ENCODE measurements around the gene MAP4.
"Not testable (repeated sequence)": the region's sequence is repeated elsewhere in the genome, so short reads cannot be mapped to it uniquely, and the experiment has no call there.

Gene MAP4

DNA sequence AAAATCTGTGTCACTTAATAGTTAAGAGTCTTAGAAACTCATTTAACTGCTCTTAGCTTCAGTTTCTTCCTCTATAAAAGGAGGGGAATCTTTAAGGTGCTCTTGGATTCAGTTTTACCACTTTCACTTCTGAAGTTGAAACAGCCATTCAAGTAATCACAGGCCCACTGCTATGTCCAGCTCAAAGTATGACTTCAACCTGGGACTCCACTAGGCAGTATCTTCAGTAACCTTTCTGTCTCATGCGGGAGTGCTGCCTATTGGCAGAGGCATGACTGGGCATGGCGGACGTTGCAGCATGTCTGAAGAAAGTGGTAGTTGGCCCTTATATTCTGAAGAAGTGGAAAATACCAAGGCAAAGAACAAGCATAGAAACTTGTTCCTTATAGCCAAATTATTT lies 121.0 kb downstream of the MAP4 start:
- no peak for DNase-seq

DNA sequence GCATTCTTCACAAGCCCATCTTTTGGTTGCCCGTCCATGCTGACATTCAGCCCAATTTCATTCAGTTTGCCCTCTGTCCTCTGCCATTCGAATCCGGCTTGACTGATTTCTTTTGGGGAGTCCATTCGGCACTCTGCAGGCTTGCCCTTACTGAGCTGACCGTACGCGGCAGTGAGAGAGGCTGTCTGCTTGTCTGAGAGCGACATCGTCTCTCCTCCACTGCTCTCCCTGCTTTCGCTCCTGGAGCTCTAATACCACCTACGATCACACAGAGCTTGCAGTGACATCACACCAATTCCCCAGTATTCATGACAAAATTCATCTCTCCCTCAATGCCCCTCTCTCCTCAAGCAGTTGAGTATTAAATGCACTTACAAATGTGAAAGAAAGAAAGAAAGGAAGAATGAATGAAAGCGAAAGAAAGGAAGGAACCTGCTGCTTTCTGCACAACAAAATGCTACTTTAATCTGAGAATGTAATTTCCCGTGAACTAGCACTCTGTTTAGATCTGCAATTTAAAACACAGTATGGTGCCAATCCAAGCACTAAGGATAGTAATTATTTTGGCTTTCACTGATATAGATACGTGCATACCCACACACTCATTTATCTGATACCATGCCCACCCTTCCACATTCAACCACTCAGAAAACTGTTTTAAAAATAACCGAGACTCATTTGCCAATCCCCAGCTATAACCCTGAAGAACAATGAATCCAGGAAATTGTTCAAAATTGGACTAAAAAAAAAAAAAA lies 123.8 kb downstream of the MAP4 start:
- no peak for DNase-seq

DNA sequence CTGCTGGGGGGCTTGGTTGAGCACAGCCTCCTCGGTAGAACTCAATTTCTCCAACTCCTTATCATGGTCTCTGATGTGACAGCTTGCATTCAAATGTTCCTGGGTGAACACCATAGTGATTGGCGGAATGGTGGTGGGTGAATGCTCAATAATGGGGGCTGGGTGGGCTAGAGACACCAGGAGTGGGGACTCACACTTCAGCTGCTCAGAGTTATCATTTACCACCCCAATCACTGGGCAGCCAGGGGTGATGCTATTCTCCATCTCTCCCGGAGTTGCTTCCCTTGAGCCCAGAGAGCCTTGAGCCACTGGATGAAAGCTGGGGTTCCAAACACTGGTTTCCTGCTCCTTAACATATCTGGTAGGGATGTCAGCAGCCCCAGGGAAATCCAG lies 124.6 kb downstream of the MAP4 start:
- DNase-seq = no peak

DNA sequence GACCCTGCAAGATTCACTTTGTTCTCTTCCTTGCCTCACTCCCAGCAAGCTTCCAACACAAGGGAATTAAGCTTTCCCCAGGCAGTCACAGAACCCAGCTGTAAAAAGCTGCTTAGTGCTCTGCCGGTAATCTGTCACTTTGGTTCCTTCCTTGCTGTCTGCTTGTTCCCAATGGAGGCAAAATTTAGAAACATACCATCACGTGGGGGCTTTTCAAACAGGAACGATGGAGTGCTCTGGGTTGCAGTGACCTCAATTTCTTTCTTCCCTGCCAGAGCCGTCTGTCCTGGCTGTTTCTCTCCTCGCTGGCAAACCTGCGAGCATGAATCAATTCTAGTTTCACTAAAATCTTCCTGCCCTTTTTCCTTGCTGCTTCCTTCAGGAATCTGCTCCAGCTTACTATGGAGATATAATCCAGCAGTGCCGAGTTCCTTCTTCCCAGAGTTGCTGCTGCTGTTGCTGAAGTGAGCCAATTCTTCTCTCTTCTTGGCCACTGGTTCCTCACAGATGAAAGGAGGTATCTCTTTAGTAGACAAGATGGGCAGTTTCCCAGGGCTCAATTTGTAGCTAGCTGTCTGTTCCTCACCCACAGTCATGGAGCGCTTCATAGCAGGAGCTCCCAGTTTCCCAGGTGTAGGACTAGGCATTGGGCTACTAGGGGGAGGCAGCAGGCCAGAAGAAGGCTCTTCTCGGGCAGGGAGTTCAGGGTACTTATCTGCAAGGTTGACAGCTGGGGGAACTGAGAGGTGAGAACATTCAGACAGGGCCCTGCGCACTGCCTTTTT lies 125.2 kb downstream of the MAP4 start:
- DNase-seq = no peak

DNA sequence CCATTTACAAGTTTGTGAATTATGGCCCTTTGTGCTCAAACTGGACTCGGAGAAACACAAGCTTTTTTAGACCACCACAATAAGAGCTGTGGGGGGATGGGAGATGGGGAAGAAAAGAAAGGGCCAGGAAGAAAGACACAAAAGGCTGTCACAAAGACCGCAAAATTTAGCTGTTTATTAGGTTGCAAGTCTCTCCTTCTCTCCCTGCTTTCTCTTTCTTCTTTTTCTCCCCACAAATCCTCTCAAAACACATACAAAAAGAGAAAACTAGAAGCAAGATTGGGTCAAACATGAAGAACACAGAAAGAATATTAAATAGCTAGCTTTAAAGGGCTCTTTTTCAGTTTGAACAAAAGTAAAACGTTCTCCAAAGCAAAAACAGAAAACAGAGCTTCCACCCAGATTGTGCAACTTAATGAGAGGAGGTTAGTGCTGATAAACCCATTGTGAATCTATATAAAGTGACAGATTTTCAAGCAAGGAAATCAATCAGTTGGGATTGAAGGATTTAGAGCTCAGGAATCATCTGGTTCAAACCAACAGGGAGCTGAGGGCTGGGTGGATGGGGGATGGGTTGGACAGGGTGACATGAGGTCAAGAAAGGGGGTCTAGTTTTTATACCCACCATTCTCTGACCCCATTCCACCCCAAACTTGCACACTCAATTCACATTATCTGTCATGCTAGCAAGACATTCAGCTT lies 125.9 kb downstream of the MAP4 start:
- no peak for DNase-seq

DNA sequence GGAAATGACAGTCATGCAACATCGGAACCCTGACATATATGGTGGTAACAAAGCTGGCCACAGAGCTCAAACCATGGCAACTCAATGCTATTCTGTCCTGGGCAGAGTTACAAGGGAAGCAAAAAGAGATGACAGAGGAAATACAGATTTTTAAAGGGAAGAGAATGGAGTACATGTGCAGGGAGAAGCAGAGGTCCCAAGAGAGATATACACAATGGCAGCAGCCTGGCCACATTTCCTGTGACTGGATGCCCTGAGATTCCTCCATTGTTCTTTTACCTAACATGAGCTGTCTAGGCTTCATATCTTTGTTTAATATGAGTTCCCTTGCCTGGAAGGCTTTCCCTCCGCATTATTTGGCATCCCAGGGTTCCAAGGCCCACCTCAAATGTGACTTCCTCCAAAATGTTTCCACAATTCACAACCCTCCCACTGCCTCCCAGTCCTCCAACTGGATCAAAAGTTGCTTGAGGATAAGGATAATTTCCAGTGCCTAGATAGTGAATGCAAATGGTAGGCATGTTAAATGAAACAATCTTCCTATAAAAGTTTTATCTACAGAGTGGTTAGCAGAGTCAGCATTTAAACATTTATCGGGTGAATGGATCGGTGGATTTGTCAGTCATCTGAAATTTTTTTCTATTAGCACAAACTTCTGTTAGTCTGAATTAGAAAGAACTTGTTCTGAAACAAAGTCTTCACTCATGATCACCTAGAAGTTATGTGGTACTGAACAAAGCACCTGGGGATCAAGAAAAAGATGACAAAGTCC lies 127.0 kb downstream of the MAP4 start:
- no peak for DNase-seq

DNA sequence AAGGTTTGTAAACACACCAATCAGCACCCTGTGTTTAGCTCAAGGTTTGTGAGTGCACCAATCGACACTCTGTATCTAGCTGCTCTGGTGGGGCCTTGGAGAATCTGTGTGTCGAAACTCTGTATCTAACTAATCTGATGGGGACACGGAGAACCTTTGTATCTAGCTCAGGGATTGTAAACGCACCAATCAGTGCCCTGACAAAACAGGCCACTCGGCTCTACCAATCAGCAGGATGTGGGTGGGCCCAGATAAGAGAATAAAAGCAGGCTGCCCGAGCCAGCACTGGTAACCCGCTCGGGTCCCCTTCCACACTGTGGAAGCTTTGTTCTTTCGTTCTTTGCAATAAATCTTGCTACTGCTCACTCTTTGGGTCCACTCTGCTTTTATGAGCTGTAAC lies 128.2 kb downstream of the MAP4 start:
- DNase-seq = not testable (repeated sequence)

DNA sequence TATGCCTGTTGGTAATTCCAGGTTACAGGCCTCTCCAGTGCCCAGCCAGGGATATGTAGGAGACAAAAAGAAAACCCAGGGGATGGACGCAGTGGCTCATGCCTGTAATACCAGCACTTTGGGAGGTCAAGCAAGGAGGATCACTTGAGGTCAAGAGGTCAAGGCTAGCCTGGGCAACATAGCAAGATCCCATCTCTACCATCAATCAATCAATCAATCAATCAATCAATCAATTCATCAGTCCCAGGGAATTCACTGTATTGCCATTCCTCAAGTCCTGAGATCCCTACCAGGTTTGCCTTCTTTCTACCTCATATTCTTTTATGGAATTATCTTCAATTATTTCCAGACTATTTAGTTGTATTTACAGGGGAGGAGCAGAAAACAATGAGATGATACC lies 131.0 kb downstream of the MAP4 start:
- no peak for DNase-seq

DNA sequence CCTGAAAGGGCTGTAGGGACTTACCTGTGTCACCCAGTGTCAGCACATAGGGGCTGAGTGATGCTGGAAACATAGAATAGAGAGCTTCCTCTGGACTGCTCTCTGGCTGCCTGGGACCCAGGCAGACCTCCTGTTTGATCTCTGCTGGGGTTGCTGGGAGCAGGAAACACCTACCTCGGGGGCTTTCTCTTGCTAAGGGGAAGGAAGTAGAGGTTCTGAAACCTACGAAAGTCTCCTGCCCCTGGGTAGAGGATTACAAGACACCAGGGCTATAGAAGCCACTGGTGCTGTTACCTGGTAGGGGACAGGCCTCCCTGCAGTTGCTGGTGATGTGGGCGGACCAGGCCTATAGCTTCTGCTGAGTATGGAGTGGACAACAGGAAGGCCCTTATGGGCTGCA lies 131.6 kb downstream of the MAP4 start:
- DNase-seq = no peak

DNA sequence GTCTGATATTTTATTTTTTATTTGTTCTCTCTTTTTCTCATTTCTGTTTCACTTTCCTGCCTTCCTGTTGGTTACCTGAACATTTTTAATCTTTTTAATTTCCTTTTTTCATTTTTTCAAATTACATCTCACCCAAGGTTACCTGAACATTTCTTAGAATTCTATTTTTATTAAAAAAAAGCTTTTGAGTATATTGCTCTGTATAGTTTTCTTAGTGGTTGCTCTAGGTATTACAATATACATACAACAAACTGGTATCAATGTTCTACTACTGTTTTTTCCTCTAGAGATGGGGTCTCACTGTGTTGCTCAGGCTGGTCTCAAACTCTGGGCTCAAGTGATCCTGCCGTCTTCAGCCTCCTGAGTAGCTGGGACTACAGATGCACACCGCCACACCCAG lies 133.9 kb downstream of the MAP4 start:
- DNase-seq = no peak

DNA sequence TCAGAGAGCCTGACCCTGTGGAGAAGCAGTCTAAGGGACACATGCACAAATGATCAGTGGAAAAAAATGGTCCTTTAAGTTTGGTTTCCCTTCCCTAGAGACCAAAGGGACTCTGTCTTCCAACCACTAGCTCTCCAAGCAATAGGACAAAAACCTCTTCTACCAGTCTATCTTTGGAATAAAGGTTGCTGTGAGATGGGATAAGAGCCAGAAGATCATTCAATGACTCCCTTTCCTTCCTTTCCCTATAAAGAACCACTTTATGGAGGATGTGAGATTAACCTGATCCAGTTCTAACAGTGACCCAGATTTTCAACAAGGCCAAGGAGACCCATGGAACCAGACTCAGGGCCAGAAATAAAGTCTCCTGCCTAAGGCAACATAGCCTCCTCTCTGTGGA lies 138.5 kb downstream of the MAP4 start:
- no peak for DNase-seq

DNA sequence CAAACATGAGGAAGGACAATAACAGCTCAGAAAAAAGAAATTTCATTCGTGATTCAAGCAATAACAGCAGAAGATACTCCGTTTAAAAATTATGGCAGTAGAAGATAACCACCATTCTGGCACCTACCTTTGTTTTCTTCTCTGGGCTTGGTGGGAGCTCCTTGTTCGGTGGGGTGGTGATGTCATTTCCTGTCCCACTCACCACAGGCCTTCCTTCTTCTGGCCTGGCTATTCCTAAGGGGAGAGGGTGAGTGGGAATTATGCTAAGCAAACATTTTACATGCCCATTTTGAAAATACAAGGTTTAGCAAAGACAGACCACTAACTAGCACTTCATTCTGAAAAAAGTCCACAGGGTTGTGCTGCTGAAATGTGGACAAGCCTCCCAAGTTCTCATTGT lies 138.9 kb downstream of the MAP4 start:
- DNase-seq = no peak

DNA sequence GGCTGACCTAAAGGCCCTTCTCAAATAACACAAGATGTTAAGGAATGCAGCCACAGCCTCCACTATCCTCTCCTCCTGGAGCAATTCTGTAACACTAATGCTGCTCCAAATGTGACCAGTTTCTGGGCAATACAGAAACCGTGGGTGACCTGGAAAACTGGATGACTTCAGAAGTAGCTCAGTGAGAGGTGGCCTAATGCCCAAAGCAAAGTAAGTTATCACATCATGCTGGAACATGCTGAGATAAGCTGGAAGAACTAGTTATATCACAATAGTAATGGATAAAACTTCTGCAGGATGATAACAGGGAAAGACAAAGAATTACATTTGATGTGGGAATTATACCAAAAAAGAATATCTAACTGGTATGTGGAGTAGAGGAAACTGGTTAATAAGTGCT lies 141.3 kb downstream of the MAP4 start:
- no peak for DNase-seq

DNA sequence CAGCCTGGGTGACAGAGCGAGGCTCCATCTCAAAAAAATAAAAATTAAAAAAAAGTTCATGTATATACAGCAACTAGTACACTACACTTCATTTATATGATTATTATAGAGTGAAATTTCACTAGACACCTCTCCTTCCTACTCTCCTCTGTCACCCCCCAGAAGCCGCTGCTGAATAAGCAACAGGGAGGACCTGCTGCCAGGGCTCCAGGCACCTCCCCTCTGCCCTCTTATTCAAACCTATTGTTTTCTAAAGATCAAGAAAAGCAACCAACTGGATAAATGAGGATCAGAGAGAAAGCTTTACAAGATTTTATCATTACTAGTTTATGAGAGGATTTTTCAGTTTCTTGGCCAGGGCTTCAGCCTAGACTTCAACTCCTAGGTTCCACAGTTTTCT lies 141.8 kb downstream of the MAP4 start:
- no peak for DNase-seq

DNA sequence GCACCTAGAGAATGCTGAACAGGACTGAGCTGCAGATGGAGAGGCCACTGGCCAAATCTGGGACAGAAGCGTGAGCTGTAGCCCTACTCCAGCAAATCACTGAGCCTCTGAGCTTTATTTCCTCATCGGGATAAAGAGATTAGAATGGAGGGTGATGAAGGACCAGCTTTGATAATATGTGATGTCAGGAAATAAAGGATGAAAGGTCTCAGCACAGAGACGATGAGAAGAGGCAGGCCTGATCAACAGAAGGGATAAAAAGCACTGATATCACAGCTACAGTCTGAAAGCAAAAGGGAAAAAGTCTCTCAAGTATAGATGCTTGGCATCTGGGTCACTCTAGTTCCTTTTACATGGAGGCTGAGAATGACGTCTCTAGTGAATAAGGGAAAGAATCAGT lies 143.3 kb downstream of the MAP4 start:
- DNase-seq = no peak

DNA sequence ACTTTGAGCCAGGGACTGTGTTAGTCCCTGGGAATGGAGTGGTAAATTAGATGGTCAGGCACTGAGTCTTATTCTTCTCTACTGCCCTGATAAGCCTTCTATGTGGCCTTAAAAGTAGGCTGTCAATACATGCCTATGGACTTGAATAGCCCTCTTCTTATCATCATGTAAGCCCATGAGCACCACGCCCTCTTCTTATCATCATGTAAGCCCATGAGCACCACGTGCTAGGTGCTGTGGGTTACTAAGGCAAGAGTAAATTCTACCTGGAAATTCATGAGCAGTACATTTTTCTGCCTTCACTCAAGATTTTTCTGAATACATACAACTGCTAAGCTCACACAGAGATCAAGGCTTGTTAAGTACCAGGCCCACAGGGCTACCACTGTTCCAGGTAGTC lies 144.8 kb downstream of the MAP4 start:
- no peak for DNase-seq

DNA sequence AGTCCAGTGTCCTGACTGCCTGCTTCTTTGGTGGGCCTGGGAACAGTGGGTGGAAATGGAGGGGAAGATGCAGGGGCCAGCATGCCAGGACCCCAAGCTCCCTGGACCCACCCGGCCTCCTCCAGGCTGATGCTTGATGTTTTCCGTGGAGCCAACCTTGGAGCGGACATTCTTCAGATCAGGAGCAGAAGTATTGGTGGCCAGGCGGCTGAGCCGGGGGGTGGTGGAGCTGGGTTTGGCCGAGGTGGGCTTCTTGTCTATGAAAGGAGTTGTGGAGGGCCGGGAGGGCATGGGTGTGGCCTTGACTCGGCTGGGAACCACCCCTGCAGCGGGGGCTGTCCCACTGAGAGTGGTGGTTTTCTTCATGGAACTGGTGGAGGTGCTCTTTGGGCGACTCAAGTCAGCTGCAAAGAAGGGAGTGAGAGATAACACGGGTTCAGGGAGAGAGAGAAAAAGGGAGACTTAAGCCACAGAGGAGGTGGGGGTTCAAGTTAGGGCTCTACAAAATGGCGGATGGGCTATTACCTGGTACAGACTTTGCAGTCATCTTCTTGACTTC lies 145.4 kb downstream of the MAP4 start:
- no peak for DNase-seq

DNA sequence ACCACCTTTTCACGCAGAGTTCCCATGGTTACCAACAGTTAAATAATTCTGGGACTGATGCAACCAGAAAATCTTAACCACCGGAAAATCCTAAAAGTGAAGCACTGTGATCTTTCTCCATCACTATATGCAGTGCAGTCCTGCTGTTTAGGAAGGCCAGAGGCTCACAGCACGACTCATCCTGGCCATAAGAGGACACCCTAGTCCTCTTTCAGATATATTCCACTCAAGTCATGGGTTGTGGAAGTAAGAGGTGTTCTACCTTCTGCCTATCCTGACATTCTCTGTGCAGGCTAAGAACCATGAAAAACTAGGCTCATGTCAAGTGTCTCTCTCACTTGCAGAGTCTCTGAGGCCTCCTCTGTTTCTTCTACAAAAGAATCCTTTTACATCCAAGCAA lies 146.1 kb downstream of the MAP4 start:
- DNase-seq = no peak

DNA sequence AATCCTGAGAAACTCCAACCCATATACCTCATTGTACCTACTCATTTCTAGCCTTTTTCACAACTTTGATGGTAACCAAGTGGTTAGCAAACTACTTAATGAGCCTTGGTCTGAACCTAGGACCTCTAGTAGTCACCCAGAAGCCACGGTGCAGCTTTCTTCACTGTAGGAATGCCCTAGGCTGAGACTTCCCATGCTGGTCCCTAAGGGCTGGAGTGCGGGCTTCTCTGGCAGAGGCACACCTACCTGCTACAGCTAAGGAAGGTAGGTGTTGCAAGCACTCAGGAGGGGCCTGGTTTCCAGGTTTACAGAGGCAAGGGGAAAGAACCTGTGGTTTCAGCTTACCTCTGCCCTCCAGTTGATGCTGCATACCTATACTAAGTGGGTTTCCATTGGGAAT lies 147.9 kb downstream of the MAP4 start:
- no peak for DNase-seq

DNA sequence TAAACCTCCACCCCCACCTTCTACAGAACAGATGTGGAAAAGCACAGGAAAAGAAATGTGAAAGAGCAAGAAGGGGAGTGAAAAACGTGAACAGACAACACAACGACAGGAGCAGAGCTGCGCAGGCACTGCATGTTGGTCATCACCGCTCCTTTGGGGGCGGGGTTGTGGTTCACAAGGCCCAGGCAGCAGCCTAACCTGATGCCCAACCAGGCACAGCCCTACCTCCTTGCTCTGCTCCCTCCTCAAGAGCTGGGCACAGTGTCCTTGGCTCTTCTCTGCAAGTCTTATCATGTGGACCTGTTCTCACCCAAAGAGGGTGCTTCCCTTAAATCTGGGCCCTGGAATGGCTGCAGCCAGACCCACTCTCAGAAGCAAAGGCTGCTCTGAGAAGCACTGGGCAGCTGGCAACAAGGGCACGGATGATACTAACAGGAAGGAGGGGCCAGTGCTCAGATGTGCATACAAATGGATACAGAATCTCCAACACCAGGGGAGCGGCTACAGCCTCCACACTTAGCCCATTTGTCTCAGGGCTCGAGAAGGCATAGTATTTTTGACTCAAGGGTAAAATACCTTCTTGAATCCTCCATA lies 148.7 kb downstream of the MAP4 start:
- DNase-seq = no peak

DNA sequence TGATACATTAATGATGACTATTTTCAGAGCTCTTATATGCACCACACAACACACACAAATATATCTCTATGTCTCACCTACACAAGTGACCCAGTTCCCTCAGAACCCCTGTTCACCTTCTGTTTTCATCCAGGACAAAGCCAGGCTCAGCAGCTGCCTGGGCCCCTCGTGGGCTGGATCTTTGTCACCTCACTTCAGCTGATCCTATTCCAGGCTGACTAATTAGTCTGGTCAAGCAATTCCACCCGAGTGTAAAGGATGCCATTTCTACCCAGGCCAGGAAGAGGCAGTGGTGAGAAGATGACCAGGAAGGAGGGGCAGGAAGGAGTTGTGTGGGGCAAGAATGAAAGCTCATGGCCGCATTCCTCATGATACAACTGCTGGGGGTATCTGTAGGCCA lies 151.0 kb downstream of the MAP4 start:
- DNase-seq = no peak

DNA sequence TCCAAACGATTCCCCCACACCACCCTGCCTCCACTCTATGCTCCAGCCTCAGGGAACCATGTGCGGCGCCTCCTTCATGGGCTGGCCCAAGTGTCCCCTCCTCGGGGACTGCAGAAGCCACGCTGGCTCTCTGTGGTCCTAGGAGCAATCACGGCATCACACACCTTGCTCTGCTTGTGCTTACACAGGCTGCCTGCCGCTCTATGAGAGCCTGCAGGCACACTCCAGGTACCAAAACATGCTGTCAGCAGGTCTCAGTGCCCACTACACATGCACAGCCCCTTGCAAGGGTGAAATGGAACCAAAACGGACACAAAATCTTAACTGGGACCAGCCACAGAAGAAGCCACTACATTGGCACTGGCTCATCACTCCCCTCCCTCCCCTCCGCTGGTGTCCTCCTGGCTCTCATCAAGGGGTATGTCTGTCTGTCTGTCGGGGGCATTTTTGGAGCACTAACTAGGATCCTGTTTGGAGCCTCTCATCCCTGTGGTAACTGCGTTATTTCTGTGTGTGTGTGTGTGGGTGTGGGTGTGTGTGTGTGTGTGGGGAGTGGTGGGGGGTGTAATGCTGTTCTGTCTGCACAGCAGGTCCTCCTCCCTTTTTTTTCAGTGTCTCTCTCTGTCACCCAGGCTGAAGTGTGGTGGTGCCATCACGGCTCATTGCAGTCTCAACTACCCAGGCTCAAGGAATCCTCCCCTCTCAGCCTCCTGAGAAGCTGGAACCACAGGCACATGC lies 152.7 kb downstream of the MAP4 start:
- no peak for DNase-seq

All from suppressor macrophage treated with lipopolysaccharide for 1 hour (primary cell).